SH-SY5Y (cell line): ENCODE measurements around the gene B4GALNT1.

Source experiments
- GATA2 ChIP-seq: IDR thresholded peaks from 2 replicates; pipeline ENCODE4 v1.6.1; 2011; ENCODE audit warnings: mild to moderate bottlenecking, low read depth, low read length
- GATA3 ChIP-seq: IDR thresholded peaks from 2 replicates; pipeline ENCODE4 v1.6.1; 2011; ENCODE audit warnings: low read depth, mild to moderate bottlenecking, low read length, moderate library complexity

B4GALNT1 gene

GRCh38 chr12:57623811-57624390 is 9.1 kb downstream of the B4GALNT1 start:
- TF ChIP-seq GATA2 (no peak), GATA3 (no peak)

- TF ChIP-seq GATA3 (no peak), GATA2 (no peak)
These were observed 9.6 kb downstream of the B4GALNT1 start for GRCh38 chr12:57623385-57623784.

- TF ChIP-seq GATA2 (no peak), GATA3 (no peak)
These were observed 10.4 kb downstream of the B4GALNT1 start for GRCh38 chr12:57622293-57623245.

GRCh38 chr12:57621497-57622292 is 11.3 kb downstream of the B4GALNT1 start:
- TF ChIP-seq GATA3 (no peak), GATA2 (no peak)

GRCh38 chr12:57620936-57621496 is 12.0 kb downstream of the B4GALNT1 start:
- TF ChIP-seq GATA2 (no peak), GATA3 (no peak)

- TF ChIP-seq GATA3 = no peak
- TF ChIP-seq GATA2 = no peak
These were observed 12.6 kb downstream of the B4GALNT1 start for GRCh38 chr12:57620245-57620935.

GRCh38 chr12:57619434-57620244 is 13.4 kb downstream of the B4GALNT1 start:
- no peak for TF ChIP-seq GATA3
- TF ChIP-seq GATA2 = no peak

- TF ChIP-seq GATA2 (no peak), GATA3 (no peak)
These were observed 14.0 kb downstream of the B4GALNT1 start for GRCh38 chr12:57618966-57619433.

GRCh38 chr12:57617942-57618341 is 15.1 kb downstream of the B4GALNT1 start:
- TF ChIP-seq GATA2 = no peak
- no peak for TF ChIP-seq GATA3

- TF ChIP-seq GATA3 (no peak), GATA2 (no peak)
These were observed 16.5 kb downstream of the B4GALNT1 start for GRCh38 chr12:57616383-57617101.

- TF ChIP-seq GATA3 (no peak), GATA2 (no peak)
These were observed 17.4 kb downstream of the B4GALNT1 start for GRCh38 chr12:57615637-57616036.

- no peak for TF ChIP-seq GATA2
- no peak for TF ChIP-seq GATA3
These were observed 18.0 kb downstream of the B4GALNT1 start for GRCh38 chr12:57614948-57615500.
